Fibroblast of skin of left quadriceps (primary cell): ENCODE results near the gene SPON1.
"Not testable (repeated sequence)": the region's sequence is repeated elsewhere in the genome, so short reads cannot be mapped to it uniquely, and the experiment has no call there.

Source experiments
- DNase-seq, 2 experiments: peaks; one replicate each; pipeline ENCODE4 v3.0.0-alpha.2; 2013; ENCODE audit warnings: low read depth in 2 of 2

SPON1 gene

DNA sequence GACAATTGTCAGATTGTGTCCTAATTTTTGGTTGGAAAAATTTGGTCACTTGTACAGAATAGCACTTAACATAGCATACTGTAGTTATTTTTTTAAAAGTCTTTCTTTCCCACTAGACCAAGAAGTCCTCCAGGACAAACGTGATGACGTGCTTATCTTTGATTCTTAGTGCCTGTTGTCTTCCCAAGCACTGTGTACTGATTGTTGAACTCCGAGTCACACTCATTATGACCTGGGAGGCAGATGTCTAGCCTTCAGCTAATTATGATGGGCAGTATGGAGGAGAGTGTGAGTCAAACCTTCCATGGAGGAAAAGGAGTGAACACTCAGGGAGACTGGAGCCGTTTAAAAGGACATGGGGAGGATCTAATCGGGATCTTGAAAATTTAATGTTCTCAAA, 119.8 kb downstream of the SPON1 start:
- DNase-seq, result no peak

GRCh38 chr11:14088861-14089260, 126.3 kb downstream of the SPON1 start:
- DNase-seq, result not testable (repeated sequence)

DNA sequence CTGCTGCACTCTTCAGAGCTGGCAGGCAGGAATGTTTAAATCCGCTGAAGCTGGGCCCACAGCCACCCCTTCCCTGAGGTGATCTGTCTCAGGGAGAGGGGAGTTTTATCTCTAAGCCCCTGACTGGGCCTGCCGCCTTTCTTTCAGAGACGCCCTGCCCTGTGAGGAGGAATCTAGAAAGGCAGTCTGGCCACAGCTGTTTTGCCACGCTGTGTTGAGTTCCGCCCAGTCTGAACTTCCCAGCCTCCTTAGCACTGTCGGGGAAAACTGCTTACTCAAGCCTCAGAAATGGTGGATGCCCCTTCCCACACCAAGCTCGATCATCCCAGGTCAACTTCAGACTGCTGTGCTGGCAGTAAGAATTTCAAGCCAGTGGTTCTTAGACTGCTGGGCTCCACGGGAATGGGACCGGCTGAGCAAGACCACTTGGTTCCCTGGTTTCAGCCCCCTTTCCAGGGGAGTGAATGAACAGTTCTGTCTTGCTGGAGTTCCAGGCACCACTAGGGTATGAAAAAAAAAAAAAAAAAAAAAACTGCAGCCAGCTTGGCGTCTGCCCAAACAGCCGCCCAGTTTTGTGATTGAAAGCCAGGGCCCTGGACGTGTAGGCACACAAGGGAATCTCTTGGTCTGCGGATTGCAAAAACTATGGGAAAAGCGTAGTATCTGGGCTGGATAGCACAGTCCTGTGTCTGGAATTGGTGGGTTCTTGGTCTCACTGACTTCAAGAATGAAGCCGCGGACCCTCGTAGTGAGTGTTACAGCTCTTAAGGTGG, 127.4 kb downstream of the SPON1 start:
- DNase-seq, result no peak

GRCh38 chr11:14090631-14091030, 128.1 kb downstream of the SPON1 start:
- DNase-seq, result not testable (repeated sequence)

DNA sequence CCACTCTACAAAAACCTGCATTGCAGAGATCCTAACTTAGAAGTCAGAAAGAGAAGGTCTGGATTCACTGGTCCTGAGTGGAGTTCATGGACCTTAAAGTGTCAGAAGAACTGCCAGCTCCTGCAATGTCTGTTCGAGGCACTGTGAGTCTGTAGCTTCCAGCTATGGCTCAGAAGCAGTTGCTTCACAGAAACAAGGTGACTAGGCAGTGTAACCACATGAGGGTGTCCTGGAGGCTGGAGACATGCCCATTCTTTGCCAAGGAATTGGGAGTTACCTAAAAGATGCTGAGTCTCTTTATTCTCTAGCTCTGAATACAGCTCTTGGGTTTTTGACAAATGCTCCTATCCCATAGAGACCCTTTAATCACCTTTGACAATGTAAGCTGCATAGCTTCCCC, 130.5 kb downstream of the SPON1 start:
- no peak for DNase-seq

DNA sequence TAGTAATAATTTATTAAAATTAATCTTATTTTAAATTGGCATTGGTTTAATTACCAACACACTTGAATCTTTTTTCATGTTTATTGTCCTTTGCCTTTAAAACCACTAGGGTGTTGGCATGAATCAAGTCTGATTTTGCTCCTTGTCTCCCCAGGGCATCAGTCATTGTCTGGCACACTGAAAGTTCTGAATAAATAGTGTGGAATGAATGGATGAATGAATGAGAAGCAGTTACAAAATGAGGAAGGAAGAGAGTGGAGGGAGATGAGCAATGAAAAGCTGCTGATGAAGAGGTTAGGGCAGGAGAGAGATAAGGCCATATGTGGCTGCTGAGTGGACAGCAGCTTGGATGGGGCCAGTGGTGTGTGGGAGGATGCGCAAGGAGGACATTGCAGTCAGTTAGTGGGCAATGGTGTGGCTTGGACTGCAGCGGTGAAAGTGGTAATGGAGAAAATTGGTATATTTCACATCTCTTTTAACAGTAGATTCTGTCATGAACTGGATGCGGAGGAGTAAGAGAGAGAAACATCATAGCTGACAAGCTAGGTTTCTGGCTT, 132.0 kb downstream of the SPON1 start:
- DNase-seq, result no peak

DNA sequence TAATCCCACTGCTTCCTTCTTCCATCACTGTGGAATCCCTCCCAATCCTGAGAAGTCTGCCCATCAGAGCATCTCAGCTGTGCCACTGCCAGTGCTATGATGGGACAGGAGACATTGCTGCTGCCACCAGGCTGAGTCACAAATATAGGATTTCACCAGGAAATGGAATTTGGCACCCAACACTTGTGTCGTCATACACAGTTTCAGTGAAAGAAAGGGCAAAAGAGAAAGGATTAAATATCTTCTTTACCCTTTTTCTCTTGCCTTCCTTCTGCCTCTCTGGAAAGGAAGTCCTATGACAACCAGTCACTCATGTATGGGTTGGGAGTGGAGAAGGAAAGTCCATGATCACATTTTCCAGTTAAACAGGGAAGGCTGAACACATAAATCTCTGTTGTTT, 133.4 kb downstream of the SPON1 start:
- DNase-seq, result no peak

GRCh38 chr11:14096606-14097005, 134.1 kb downstream of the SPON1 start:
- no peak for DNase-seq

- DNase-seq, result no peak
Measured at GRCh38 chr11:14101388-14101787, 138.9 kb downstream of the SPON1 start.

DNA sequence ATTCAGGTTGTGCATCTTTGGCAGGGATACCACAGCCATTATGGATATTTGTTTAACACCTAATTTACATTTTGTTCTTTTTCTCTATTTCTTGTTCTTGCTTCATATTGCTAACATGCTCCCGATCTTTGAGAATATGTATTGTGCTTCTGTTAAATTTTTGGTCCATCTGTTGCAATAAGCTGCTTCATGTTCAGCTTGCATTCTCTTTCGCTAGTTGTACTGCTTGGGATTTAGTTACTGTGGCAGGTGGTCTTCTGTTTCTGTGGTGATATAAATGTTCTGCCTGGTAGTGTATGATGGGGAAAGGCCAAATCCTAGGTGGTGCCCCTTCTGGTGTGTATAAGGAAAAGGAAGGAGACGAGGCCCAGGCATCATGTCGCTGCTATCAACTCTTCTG, 140.2 kb downstream of the SPON1 start:
- no peak for DNase-seq

GRCh38 chr11:14105446-14105845, 142.9 kb downstream of the SPON1 start:
- no peak for DNase-seq

DNA sequence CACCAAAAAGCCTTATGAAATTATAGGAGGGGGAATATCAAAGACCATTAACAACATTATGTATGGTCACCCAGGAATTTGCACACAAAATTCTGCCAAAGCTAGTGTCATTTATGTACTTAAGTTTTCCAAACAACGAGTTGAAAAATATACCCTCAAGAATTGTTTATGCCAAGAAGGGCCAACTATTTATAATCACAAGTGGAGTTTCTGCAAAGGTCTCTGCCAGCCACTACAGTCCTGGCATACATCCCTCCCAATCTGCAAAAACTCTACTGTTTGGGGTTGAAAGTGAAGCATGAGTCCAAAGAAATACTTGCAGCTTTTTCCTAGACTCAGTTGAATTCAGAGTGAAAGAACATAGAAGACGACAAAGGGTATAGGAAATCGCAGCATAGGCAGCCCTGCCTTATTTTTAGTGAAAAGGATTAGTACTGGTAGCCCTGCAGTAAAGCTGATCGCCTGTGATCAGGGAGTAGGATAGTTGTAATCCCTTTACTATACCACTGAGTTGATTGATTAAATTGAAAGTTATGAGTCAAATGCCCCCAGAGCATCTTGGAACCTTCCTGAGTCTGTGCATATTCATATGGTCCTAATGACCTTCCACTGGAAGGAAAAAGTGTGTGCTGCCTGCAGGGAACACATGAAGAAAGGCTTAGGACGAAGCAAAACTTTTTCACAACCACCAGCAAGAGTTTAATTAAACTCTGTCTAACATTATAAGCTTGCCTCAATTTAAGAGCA, 144.0 kb downstream of the SPON1 start:
- DNase-seq, result no peak

DNA sequence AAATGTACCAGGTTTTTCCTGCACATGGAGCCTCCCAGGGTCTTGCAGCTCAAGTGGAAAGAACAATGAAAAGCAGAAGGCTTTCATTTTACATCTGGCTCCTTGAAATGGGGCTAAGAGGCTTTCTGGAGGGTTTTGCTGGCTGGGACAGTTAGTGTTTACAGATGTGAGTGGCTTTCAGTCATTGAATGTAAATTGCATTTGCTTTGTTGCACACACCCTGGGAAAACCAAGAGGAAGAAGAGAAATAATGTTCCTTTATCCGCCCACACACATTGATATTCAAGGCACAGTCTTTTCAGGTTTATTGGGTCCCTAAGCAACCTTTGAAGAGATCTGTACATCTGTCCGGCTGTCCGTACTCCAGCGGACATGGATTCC, 144.5 kb downstream of the SPON1 start:
- no peak for DNase-seq

- no peak for DNase-seq
Measured at GRCh38 chr11:14109742-14110141, 147.2 kb downstream of the SPON1 start.

DNA sequence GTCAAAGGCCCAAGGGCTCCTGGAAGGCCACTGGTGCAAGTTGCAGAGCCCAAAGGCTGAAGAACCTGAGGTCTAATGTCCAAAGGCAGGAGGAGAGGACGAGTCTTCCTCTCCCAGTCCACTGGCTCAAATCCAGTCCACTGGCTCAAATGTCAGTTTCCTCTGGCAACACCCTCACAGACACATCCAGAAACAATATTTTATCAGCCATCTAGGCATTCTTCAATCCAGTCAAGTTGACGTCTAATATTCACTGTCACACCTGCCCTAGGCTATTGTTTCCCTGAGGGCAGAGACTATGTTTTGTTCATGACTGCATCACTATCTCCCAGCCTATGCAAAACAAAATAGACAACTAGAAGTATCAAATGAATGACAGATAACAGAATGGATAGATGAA, 148.1 kb downstream of the SPON1 start:
- no peak for DNase-seq

GRCh38 chr11:14111496-14111895, 149.0 kb downstream of the SPON1 start:
- DNase-seq, result no peak

- DNase-seq, result no peak
Measured at GRCh38 chr11:14112721-14113120, 150.2 kb downstream of the SPON1 start.

GRCh38 chr11:14114269-14114668, 151.7 kb downstream of the SPON1 start:
- no peak for DNase-seq

DNA sequence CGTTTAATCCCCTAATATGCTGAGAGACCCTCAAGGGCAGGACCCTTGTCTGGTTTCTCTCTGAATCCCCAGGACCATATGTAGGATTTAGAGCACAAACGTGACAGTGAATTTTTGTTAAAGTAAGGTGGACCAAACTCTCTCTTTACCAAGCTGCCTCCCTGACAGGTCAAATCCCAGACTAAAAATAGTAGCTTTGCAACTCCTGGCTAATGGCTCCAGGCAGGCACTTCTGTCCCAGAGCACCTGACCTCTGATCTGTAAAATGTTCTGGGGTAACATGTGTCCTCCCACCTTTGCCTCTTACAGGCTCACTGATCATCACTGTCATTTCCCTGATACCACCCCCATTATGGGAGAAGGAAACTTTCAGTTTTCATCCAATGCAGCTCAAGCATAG, 152.3 kb downstream of the SPON1 start:
- no peak for DNase-seq

- no peak for DNase-seq
Measured at GRCh38 chr11:14117632-14118031, 155.1 kb downstream of the SPON1 start.

DNA sequence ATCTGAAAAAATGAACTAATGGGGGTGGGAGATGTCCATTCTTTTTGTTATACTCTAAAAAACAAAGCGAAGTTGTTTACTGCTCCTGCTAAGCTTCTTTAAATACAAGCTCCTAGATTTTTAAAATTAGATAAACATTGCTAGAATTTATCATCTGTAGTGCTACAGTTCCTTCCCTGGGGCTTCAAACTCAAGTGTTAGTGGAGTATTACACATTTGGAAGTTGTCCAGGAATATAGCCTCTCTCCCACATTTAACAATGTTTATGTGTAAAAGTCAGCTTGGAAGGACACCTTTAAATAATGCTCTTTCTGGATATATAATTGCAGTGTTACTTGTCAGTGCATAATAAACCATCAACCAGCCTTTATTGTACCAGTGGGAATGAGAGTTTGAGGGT, 155.5 kb downstream of the SPON1 start:
- DNase-seq, result no peak

DNA sequence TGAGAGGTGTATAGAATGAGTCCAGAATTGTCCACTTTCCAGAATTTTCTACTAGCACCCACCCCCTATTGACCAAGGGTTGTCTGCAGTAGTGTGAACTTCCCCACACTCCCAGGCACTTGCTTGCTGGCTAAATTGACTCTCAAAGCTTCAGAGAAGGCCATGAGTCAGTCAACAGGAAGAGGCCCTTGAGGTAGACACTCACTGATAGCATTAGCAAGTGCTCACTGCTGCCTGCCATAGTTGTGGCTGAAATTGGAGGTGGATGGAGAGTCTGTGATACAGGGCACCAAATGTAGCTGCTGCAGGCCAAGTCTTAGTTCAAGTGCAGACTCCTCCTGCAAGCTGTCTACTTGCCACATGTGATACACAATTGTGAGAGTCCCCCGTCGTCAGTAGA, 156.8 kb downstream of the SPON1 start:
- no peak for DNase-seq

DNA sequence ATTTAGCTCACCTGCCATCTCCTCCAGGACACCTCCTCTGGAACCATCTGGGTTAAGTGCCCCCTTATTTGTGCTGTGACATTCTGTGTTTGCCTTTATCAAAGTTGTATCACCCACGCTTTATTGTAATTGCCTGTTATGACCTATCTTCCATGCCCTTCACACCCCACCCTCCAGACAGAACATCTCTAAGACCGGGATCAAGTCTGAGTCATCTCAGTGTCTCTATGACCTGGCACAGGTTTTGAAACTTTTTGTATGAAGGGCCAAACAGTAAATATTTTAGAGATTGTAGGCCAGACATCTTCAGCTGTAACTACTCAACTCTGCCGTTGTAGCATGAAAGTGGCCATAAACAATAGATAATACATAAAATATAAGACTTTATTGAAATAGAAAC, 161.8 kb downstream of the SPON1 start:
- no peak for DNase-seq
